GM06990 (cell line): Measurements from ENCODE around the gene CAPN1.

Experiments
- DNase-seq: peaks from one replicate; pipeline ENCODE4 v3.0.0-alpha.2; 2011; ENCODE audit not compliant: insufficient read length; ENCODE audit errors: extremely low read depth
- H3K27me3 ChIP-seq: replicated peaks from 2 replicates; pipeline ENCODE4 v1.6.0; 2011; ENCODE audit warnings: low read length; ENCODE audit not compliant: control insufficient read depth, insufficient read depth
- H3K36me3 ChIP-seq: 2 replicates; pipeline ENCODE4 v1.5.1; 2011; ENCODE audit warnings: low read length; ENCODE audit not compliant: control insufficient read depth, insufficient read depth
- H3K4me3 ChIP-seq: replicated peaks from 2 replicates; pipeline ENCODE4 v1.5.1; 2011; ENCODE audit warnings: low read depth, mild to moderate bottlenecking, control low read depth, low read length
- TF ChIP-seq, protein P1 (sequence below): IDR thresholded peaks from 2 replicates; pipeline ENCODE4 v1.5.1; 2011; ENCODE audit warnings: low read length, control low read depth, mild to moderate bottlenecking, inconsistent platforms; ENCODE audit not compliant: insufficient read depth, poor library complexity, severe bottlenecking

The CAPN1 gene

GRCh38 chr11:65210361-65210731 is 28.6 kb downstream of the CAPN1 start:
- DNase-seq, result no peak
- TF ChIP-seq, protein P1, sequence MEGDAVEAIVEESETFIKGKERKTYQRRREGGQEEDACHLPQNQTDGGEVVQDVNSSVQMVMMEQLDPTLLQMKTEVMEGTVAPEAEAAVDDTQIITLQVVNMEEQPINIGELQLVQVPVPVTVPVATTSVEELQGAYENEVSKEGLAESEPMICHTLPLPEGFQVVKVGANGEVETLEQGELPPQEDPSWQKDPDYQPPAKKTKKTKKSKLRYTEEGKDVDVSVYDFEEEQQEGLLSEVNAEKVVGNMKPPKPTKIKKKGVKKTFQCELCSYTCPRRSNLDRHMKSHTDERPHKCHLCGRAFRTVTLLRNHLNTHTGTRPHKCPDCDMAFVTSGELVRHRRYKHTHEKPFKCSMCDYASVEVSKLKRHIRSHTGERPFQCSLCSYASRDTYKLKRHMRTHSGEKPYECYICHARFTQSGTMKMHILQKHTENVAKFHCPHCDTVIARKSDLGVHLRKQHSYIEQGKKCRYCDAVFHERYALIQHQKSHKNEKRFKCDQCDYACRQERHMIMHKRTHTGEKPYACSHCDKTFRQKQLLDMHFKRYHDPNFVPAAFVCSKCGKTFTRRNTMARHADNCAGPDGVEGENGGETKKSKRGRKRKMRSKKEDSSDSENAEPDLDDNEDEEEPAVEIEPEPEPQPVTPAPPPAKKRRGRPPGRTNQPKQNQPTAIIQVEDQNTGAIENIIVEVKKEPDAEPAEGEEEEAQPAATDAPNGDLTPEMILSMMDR, result no peak
- no peak overlapping the region for H3K4me3 ChIP-seq

GRCh38 chr11:65210748-65211147 is 29.0 kb downstream of the CAPN1 start:
- TF ChIP-seq, protein P1, result no peak
- no peak for DNase-seq
- Histone ChIP-seq H3K36me3 (peaks cover 41% of the 10 kb centered on the region), H3K4me3 (no peak overlapping the region), H3K27me3 (no peaks in the 10 kb centered on the region)

More at GRCh38 chr11:65210361-65210731, 28.6 kb downstream of the CAPN1 start:
- Histone ChIP-seq H3K36me3 (peaks cover 45% of the 10 kb centered on the region), H3K27me3 (no peaks in the 10 kb centered on the region)

GRCh38 chr11:65211293-65212105 is 29.8 kb downstream of the CAPN1 start:
- DNase-seq, result no peak
- Histone ChIP-seq H3K27me3 (no peaks in the 10 kb centered on the region), H3K36me3 (peaks cover 33% of the 10 kb centered on the region), H3K4me3 (no peak overlapping the region)
- TF ChIP-seq, protein P1, result no peak

DNA sequence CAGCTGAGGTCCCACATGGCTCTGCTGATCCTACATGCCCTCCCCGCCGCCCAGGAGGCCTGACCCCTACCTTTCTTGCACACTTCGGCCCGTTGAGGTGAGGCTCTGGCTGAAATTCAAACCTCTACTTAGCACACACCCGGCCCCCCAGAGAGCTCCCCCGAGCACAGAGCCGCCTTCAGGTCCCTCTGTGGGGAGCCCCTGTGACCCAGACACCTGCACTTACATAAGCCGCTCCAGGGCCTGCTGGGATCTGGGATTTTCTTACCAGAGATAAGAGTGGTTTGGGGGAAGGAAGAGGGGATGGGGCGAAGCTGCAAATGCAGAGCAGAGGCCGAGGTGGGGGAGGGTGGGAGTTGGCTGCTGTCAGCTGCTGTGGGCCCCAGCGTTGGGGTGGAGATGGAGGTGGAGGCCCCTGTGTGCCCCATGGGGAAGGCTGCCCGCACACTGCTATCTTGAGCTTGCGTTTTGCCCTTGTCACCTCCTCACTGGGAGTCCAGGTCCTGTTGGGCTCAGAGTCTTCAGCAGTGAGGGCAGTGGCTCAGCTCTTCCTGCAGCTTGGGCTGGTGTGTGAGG is 30.6 kb downstream of the CAPN1 start:
- Histone ChIP-seq H3K27me3 (no peaks in the 10 kb centered on the region), H3K4me3 (no peak overlapping the region), H3K36me3 (peaks cover 30% of the 10 kb centered on the region)
- no peak for DNase-seq
- TF ChIP-seq, protein P1, result no peak

DNA sequence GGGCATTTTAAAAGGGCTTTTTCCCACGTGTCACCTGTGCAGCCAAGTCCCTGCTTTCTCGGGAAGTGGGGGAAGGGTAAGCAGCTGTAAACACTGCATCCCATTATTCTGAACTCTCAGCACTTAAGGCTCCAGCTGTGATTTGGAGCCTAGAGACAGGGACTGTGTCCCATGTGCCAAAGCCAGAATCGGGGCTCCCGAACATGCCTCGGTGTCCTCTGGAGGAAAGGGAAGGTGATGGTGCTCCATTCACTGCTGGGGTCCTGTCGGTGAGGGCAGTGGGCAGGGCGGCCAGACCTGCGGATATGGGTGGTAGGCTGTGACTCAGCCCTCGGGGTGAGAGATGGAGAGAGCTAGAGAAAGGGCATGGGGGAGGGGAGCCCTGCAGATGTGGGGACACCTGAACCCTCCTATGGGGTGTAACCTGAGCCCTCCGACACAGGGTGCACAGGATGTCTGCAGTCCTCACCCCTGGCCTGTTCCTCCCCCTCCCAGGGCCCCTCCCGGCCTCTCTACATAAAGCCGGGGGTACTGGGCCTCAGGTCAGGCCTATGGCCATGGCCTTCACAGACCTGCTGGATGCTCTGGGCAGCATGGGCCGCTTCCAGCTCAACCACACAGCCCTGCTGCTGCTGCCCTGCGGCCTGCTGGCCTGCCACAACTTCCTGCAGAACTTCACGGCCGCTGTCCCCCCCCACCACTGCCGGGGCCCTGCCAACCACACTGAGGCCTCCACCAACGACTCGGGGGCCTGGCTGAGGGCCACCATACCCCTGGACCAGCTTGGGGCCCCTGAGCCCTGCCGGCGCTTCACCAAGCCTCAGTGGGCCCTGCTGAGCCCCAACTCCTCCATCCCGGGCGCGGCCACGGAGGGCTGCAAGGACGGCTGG is 31.8 kb downstream of the CAPN1 start:
- H3K27me3 ChIP-seq, result no peaks in the 10 kb centered on the region
- no peak for DNase-seq
- peaks cover 24% of the 10 kb centered on the region for H3K36me3 ChIP-seq
- no peak overlapping the region for H3K4me3 ChIP-seq
- TF ChIP-seq, protein P1, result no peak
